ENCODE results near the gene PTGIR.

The PTGIR gene, protein sequence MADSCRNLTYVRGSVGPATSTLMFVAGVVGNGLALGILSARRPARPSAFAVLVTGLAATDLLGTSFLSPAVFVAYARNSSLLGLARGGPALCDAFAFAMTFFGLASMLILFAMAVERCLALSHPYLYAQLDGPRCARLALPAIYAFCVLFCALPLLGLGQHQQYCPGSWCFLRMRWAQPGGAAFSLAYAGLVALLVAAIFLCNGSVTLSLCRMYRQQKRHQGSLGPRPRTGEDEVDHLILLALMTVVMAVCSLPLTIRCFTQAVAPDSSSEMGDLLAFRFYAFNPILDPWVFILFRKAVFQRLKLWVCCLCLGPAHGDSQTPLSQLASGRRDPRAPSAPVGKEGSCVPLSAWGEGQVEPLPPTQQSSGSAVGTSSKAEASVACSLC

DNA sequence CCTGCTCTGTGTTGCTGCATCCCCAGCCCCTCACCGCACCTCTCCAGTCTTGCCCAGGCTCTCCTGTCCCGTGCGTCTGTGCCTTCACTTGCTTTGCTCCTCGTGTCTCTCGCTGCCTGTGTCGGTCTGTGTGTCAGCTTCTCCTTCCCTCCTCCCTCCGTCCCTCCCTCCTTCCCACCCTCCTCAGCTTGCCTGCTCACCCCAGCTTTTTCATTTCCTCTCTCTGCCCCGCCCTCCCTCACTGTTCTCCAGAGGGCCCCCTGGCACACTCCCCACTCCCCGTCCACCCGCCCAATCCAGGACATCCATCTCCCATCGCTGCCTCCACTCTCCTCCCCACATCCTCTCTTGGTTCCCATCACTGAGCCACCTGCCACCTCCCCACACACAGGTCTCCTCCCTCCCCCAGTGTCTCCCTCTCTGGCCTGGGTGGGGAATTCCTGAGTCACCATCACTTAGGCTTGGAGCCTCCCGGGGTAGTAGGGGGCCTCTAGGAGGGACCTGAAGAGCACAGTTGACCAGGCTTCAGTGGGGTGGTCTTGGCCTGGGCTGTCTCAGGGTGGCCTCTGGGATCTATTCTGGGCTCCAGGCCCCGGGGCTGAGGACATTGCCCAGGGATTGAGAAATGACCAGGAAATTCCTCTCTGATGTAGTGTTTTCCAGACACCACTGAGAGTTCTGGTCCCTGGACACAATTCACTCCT is at the start of gene PTGIR:
TSS of gene PTGIR (minus strand) at position 132 of the 704 bp plus-strand sequence. CDS start 864 bp downstream, outside the sequence.
- peak in 1 of 6 experiments; percentile 15 for DNase-seq

DNA sequence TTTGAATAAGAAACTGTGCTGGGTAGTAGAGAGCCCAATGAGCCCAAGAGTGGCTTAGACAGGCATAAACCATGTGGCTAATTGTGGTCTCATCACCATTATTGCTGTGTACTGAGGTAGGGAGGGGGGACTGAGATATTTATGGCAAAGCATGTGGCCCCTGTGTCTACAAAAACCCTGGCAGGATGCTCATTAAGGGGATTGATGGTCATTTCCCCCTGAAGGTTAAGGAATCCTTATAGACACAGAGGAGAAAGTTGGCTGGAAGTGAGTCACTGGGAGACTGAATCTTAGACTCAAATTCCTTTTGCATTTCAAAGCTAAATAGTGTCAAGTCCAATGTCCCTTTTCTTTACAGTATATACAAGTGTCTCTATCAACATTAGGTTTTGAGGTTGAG is 45.9 kb upstream of the PTGIR start:
- no peak for DNase-seq

DNA sequence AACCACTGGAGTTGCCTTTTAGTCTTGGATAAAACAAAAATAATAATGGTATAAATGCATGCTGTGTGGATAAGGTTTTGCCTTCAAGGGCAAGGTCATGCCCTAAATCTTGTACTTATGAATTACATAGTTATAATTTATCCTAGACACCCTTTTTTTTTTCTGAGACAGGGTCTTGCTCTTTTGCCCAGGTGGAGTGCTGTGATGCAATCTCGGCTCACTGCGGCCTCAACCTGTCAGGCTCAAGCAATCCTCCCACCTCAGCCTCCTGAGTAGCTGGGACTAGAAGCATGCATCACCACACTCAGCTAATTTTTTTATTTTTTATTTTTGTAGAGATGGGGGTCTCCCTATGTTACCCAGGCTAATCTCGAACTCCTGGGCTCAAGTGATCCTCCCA is 43.8 kb upstream of the PTGIR start:
- no peak for DNase-seq

DNA sequence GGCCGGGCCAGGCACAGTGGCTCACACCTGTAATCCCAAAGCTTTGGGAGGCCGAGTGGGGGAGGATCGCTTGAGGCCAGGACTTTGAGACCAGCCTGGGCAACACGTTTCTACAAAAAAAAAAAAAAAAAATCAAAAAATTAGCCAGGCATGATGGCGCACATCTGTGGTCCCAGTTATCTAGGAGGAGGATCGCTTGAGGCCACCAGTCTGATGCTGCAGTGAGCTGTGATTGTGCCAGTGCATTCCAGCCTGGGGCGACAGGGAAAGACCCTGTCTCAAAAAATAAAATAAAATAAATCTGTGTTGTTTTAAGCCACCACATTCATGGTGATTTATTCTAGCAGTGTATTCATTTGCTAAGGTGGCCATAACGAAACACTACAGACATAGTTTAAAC is 40.2 kb upstream of the PTGIR start:
- no peak for DNase-seq

DNA sequence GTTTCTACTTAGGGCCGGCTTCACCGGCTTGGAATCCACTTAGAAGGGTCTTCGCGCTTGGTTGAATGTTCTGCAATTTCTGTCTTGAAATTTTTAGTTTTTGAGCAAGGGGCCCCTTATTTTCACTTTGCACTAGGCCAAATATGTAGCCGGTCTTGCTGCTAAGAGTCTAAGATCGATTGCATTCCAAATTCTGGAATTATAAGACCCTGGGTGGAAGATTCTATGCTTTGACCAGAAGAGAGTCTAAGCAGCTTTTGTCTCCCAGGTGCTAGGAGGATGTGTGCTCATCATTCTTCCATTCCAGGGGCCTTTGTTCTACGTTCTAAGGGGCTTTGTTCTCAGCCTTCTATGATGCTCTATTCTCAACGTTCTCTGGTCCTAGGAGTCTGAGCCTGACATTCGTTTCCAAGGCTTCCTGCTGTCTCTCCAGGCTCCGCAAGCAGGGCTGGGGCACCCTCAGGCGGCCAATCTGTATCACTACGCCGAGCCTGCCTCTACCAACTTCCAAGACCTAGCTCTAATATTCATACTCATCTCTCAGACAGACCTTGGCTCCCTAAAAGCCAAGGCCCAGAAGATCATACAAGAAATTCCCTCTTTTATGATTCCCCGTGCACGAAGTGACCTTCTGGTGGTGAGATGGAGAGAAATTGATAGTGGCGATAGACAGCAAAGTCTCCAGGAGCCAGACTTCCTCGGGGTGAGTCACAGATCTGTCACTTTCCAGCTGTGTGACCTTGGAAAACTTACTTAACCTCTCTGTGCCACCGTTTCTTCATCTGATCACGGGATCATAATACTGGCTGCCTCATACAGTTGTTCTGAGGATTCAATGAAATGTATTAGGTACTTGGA is 37.1 kb upstream of the PTGIR start:
- DNase-seq = peak; percentile 65 to 81 (median 75)

DNA sequence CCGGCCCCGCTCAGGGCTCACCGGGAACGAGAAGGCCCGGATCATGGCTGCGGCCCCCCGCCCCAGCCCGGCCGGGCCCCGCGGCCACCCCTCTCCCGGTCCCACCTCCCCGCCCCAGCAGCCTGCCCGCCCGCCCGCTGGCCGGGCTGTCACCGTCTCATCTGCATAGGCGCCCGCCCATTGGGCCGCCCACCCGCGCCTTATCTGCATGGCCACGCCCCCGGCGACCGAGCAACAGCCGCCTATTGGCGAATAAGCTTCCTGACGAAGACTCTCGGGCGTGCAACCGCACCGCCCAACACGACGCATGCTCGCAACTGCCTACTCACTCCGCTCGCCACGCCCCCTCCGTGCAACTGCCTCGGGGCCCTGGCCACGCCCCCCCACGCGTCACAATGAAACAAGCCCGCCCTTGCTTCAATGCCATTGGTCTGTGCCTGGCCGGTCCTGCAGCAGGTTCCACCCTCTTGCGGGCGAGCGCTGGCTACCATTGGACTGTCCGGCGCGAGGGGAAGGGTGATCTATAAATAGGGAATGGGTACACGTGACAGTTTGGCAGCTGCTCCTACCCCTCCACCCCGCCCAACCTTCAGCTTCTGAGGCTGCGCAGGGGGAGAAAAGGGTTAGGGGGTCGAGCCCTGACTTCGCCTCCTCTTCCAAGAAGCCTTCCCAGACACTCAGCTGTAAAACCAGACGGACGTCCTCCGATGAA is 36.3 kb upstream of the PTGIR start, which contains the start of gene DACT3:
TSS of gene DACT3 (minus strand) at position 163 of the 712 bp plus-strand sequence. CDS start at position 45, 118 bp downstream.
- peak; percentile 97 to 100 (median 99) for DNase-seq

DNA sequence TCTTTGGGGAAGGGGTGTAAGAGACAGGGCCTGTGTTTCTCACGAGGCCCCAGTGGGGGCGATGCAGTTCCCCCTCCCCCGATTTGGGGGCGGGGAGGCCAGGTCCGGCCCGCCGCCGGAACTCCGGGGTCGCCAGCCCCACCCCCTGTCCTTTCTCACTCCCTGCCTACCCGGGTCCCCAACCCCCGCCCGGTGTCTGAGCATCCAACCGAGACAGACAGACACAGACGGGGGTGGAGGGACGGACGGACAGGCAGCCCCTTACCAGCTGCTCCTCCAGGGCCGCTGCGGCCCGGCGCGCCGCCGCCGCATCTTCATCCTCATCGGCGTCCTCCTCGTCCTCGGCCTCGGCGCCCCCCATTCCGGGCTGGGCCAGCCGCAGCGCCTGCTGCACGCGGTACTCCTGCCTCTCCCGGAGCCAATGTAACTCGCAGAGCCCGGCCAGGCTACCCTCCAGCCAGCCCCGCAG is 35.7 kb upstream of the PTGIR start:
- no peak for DNase-seq

DNA sequence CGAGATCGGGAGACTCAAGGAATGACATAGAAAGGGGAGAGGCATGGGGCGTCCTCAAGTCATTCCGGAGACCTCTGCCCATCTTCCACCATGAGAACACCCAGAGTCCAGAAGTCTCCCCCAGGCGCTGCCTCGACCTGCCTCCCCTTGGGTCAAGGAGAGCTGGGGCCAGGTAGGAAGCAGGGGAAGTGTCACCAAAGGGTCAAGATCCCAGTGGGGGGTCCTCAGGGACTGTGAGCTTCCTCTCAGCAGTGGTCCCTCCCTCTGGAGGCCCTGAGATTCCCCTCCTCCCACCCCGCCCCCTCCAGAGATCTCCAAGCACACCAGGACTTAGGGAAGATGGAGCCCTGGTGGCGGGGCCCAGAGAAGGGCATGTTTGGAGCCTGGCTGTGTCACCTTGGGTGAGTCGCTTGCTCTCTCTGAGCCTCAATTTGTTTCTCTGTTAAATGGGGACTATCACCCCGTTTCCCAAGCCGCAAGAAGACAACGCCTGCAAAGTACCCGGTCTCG is 35.2 kb upstream of the PTGIR start:
- no peak for DNase-seq

DNA sequence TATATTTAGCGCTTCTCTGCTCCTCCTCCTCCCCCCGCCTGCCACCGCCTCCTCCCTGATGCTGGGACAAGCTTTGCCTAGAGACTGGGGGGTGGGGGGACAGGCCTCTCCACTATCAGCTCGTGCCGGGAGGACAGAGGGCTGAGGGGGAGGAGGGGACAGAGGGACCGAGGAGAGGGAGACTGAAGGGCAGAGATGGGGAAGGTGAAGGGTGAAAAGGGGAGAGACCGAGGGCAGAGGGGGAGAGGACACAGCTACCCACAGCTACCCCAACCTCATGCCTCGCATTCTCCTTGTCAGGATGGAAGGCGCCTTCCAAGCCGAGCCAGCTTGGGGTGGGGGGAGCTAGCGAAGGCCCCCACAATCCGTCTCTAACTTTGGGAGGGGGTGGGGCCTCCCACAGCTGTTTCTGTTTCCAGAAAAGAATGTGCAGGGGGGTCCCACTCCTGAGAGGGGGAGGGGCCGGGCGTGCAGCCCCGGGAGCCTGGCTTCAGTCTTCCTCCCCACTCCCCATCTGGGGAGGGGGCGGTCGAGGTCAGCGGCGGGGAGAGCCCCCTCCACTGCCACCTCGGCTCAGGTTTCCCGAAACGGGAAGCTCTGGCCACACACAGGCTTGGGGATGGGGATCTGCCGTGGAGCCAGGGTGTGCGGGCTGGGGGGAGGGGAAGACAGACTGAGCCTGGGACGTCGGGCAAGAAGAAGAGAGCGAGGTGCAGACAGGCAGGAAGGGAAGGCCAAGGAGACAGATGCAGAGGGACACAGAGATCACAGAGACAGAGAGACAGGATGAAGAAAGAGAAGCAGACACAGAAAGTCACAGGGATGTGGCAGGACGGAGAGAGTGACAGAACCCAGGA is 34.5 kb upstream of the PTGIR start:
- DNase-seq = peak in 2 of 6 experiments; percentile 7 to 16

DNA sequence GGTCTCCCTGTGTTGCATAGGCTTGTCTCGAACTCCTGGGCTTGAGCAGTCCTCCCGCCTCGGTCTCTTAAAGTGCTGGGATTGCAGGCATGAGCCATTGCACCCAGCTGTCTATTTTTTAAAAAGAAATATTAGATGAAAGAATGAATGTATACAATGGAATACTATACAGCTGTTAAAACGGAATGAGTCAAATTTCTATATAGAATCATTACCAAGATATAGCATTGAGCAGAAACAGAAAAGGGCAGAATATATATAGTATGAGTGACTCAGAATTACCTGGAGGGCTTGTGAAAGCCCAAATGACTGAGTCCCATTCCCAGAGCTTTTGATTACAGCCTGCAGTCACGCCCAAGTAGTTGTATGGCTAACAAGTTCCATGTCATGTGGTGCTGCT is 31.7 kb upstream of the PTGIR start:
- no peak for DNase-seq

DNA sequence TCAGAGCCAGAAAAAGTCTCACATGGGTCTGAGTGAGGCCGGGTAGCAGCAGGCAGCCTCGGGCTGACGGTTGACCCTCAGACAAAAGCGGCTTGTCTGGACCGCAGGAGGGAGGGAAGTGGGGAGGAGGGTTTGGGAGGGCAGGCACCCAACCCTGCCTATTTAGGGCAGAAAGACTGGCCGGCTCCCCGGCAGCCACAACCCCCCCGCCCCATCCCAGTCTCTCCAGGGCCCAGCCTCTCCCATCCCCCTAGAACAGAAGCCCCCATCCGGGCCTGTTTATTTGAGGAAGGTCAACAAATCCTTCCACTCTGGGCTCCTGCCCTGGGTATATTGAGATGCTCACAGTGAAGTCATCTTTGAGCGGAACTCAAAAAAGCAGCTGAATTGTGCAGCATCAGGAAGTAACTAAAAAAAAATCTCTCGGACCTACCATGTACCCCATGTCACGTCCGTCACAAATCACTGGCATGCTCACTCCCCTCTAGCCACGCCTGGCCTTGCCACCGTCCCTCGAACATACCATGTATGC is 29.8 kb upstream of the PTGIR start:
- DNase-seq = no peak

DNA sequence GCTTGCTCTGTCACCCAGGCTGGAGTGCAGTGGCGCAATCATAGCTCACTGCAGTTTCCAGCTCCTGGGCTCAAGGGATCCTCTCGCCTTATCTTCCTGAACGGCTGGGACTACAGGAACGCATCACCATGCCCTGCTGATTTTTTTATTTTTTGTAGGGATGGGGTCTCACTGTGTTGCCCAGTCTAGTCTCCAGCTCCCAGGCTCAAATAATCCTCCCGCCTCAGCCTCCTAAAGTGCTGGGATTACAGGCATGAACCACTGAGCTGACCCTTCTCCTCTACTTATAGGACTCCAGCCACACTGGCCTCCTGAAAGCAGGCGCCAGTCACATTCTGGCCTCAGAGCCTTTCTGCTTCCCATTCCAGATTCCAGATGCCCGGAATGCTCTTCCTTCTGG is 25.6 kb upstream of the PTGIR start:
- DNase-seq = no peak

DNA sequence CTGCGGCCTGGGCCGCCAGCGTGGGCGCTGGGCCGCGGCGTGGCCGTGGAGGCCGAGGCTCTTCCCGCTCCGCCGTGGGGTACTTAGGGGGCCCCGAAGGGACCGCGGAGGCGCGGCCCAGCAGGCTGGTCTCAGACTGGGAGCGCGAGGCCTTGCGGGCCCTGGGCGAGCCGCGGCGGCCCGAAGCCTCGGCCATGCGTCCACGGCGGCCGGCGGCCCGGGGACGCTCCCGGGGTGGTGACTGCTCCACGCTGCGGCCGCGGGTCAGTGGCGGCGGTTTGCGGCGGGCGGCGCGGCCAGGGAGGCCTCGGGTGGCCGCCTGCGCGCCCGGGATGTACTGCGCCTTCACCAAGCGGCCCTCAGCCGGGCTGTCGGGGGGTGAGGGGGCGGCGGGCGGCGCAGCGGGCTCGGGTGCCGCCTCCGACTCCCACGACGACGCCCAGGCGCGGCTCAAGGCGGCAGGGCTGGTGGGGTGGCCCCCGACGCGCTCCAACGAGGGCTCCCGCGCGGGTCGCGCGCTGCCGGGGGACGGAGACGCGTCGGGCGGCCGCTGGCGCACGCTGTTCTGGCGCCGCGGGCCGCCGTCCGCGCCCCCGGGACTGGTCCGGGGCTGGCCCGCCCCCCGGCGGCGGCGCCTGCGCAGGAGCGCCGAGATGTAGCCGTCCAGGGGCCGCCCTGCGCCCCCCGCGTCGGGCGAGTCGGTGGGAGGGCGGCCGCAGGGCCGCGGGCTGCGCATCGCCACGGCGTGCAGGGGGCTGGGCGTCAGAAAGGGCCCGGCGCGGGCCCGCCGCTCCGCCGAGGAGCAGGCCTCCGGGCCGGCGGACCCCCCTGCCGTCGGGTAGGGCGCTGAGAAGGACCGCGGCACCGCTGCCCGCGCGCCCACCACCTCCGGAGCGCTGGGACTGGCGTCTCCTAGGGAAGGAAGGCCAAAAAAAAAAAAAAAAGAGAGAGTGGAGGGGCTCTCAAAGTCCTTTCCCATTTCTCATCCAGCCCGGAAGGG is 24.4 kb upstream of the PTGIR start:
- no peak for DNase-seq

DNA sequence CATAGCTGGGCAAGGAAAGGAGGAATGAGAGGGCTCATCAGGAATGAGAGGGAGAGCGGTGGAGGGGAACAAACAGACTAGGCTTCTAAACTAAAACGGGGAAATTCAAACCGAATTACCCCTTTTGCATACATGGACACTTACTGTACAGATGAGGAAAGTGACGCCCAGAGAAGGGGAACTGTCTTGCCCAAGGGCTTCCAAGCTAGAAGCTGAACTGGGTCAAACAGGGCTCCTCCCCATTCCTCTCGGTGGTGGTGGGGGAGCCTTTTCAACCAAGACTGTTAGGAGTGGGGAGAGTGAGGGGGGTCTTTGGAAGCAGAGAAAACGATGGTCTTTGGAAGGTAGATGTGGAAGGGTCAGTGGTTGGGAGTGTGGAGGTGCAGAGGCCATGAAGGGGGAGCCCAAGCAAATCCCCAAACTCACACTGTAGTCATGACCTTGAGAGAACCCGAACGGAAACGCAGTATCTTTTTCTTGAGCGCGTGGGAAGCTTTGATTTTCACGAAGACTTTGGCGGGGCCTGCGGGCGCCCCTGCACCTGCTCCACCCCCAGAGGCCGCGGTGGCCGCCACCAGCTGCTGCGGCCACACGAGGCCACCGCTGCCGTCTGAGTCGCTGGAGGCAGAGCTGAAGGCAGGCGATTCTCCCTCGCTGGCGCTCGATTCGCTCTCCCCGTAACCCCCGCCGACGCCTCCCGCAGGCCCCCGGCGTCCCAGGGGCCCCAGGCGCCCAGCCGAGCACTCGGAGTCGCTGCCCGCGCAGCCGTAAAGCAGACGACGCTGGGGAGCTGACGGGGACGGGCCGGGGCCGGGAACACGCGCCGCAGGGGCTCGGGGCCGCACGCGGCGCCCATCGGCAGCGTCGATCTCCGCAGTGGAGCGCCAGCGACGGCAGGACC is 23.4 kb upstream of the PTGIR start:
- peak in 2 of 6 experiments; percentile 31 to 34 for DNase-seq

DNA sequence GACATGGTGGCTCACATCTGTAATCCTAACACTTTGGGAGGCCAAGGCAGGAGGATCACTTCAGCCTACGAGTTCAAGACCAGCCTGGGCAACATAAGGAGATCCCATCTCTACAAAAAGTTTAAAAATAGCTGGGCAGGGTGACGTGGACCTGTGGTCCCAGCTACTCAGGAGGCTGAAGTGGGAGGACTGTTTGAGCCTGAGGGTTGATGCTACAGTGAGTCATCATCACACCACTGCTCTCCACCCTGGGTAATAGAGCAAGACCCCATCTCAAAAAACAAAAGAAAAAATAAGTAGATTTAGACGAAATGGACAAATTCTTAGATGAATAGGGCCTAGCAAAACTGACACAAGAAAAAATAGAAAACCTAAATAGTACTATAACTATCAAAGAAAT is 21.5 kb upstream of the PTGIR start:
- no peak for DNase-seq

DNA sequence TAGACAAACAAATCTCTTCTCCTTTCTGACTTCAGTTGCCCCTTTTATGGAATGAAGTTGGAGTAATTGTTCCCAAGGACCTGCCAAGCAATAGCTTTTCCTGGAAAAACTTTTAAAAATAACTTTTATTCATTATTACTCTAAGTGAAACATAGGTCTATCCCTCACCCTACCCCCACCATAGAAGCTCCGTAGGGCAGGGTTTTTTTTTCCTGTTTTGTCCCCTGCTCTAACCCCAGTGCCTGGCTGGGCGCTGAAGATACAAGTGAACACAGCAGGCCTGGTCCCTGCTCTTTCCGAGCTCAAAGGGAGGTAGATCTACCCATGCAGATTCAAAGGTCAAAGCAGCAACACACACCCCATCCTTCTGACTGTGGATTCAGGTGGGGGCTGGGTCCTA is 19.8 kb upstream of the PTGIR start:
- no peak for DNase-seq

DNA sequence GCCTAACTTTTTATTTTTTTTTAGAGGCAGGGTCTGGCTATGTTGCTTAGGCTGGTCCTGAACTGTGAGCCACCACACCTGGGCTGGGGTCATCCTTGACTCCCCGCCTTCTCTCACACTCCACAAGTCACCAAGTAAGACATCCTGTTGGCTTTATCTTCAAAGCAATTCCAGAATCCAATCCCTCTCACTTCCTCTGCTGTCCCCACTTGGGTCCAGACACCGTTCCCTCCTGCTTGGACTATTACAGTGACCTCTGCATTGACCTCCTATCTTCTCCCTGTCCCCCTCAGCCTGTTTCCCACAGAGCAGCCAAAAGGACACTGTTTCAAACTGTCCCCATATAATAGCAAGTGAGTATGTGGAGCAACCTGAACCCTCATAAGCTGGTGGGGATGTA is 15.8 kb upstream of the PTGIR start:
- no peak for DNase-seq
